Activated naive CD4-positive, alpha-beta T cell treated with Interleukin-2 at 50 U/mL for 16 hours (primary cell): ENCODE results near the gene LIPC.
A peak's percentile ranks its signal among the peaks of the same experiment; 100 is the strongest.

Experiments
- DNase-seq: peaks from one replicate; pipeline ENCODE4 v3.0.0-alpha.2; 2020

LIPC gene

DNA sequence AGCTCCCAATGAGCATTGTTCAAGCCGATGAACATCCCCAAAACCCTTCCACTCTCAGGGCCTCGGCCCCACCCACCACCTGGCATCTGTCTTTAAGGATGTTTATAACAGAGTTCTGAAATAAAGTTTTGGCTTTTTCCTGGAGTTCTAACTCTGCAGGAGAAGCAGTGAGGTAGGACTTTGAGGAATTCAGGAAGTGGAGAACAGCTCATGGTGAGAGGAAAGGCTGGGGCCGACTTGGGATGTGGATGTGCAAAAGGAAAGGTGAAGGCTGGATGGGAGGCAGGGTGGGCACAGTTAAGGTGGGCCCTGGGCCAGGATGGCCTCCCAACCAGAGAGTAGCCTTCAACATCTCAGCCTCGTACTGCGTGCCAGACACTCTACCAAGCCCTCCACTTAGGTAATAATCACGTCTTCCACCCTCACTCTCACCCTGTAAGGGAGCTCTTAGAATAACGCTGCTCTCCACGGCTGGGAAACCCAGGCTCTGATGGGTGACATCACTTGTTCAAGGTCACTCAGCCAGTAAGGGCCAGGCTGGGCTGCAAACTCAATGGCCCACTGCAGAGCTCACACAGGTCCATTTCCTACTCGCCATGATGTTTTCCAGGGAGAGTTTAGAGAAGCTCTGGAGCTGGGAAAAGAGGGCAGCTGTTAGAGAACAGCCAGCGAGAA, 28.5 kb downstream of the LIPC start:
- DNase-seq: no peak

DNA sequence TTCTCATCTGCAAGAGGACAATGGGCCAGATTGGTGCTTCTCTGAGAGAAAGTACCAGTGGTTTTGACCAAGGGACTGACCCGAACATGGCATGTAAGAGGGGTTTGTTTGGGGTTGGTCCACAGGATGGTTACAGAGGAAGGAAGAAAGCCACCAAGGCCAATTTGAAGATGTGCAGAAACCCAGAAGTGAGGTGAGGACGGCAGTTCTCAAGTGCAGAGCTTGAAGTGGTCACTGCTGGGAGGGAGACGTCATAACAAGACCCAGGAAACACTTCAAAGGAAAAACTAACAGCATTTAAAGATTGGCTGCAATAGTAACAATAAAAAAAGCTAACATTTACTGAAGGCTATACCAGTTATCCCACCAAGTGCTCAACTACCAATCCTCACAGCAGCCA, 29.1 kb downstream of the LIPC start:
- no peak for DNase-seq

DNA sequence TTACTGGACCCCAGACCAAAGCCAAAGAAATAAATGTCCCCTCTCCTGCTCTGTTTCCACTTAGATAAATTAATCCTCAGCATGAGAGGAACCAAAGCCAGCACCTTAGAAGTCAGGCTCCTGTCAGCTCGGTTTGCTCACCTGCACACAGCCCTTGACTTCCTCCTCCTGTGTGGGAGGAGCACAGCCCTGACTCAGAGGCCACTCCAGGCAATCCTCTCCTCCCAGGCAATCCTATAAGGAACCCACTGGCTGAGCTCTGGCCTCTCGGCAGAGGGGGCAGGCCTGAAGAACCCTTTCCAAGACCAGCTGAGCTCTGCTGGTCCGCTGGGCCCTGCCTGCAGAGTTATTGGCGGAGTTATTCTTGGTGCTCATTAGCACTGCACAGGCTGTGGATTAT, 30.8 kb downstream of the LIPC start:
- no peak for DNase-seq

DNA sequence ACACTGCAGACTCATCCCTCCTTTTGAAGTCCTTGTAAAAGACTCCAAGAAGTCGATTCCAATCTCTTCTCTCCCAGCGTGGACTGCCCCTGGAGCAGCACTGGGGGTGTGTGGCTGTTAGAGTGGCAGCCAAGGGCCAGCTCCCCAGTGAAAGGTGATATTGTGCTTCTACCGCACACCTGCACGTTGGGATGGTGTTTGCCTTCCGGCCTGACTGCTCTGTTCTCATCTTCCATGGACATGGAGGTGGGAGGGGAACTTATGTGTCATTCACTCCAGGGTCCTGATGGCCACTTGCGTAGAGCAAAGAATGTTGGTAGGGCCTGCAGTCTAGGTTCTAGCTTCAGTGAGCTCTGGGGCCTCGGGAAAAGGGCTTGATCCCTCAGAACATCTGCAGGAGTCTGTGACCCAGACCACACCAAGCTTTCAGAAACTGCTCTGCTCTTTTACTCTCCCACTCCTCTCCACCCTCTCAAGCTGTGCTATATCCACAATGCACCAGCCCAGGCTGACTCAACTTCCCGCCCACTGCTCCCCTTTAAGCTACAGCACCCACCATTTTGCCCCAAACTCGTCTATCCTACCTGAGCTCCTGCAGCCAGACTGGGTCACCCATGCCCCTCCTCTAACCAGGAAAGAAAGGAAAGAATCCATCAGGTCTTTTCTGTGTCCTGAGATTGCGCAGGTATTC, 31.3 kb downstream of the LIPC start:
- DNase-seq: no peak

DNA sequence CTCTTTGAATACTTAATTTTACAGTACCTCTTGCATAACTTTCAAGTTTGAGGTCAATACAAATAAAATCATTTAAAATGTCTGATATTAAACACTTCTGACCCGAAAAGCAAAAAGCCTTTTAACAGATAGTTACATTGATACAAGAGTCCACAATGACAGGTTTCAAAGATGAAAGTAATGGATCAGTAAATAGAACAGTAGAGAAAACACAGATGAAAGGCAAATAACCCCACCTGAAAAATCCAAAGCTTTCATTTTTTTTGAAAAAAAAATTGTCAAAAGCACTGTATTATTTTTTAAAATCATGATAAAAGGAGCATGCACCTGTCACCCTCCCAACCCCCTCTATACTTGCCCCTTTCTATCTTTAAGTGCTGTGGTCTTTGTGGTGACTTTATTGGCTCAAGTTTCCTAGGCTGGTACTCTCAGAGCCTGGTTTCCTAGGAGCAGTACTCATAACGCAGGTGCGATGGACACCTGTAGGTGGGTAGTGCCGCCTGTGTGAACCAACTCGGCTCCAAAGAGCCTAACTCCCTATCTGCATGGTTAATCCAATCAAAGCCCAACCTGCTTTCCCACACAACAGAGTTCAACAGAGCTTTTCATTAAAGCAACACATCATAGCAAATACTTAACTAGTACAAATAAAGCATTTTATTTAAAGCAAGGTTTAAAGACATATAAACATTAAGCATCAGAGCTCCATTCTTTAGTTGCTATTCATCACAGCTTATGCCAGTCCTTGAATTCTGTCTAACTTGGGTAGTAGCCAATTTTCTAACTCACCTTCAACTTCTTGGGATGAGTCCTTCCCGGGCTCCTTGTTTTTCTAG, 32.2 kb downstream of the LIPC start:
- no peak for DNase-seq

DNA sequence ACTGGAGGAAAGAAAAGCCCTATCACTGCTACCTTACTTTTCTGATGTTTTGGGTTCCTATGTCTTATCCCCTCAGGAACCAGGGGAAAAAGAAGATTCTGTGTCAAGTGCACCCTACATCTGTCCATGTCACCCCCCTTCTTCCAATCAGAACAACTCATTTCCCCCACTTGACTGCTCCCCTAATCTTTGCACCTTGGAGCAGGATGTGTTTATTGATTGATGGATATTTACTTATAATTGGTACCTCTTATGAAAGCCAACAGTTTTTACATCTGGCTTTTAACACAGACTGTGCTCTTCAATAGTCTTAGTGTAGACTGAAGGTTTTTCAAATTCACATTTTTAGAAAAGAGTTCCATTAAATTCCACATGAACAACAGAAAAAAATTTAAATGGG, 33.3 kb downstream of the LIPC start:
- DNase-seq: no peak

DNA sequence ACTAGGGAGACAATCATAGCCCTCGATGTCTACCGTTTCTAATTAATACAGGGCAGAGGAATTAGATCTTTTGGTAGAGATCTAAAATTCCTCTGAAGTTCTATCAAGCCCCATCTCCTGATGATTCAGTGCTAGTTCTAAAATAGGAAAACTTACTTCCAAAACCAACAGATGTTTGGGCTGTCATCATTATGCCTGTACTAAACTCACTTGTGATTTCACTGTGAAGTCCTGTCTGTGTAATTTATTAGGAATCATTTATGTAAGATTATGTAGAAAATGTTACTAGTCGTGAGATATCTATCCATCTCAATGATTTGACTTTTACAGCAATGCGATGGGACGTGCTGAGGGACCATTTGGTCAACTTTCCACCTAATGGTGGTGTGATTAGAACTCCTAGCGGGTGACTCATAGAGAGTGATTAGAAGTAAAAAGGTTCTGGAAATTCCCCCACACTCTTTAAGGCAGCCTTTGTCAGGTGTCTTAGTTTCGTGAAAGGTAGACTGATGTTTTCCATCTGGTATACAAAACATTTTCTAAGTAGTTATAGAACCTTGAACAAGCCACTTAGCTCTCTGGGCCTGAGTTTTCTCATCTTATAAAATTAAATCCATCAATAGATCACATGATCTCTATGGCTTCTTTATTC, 34.2 kb downstream of the LIPC start:
- DNase-seq: no peak

DNA sequence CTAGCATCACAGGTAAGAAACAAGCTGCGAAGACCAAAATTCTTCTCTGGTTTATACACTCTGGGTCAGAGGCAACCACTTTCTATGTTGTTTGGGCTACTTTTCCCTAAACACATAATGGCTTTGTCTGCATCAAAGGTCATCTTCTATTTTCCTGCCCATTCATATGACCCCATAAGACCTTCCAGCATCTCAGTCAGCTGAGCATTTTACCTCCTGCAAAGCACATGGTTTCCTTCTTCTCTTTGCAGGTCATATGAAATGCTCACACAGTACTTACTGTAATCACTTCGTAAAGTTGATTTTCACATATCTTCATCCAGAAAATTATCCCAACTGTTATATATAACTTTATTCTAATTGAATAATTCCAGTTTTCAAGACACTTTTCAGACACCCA, 34.8 kb downstream of the LIPC start:
- DNase-seq: no peak

DNA sequence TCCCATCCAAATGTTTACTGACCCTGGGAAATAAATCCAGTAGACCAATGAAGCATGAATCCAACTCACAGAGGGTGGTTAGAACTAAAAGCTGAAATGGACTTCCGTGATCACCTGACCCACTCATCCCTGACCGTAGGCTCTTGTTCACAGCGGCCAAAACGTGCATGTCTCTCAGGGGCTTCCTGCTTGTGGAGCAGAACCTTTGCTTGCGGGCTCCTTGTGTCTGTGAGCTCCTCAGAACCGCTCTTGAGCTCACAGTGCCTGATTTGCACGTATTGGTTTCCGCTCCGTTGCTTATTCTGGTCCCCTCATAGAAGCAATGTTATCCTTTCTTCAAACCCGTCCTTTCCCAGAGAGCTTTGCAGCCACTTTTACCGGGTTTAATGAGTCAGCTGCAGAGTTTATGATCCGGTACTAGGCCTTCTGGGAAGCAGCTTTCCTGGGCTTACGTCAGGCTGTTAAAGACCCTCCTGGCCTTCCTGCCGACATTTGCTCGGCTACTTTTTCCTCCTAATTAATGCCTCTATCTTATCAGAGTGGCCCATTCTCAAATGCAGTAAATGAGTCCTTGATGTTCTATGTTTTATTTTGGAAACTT, 35.4 kb downstream of the LIPC start:
- no peak for DNase-seq

DNA sequence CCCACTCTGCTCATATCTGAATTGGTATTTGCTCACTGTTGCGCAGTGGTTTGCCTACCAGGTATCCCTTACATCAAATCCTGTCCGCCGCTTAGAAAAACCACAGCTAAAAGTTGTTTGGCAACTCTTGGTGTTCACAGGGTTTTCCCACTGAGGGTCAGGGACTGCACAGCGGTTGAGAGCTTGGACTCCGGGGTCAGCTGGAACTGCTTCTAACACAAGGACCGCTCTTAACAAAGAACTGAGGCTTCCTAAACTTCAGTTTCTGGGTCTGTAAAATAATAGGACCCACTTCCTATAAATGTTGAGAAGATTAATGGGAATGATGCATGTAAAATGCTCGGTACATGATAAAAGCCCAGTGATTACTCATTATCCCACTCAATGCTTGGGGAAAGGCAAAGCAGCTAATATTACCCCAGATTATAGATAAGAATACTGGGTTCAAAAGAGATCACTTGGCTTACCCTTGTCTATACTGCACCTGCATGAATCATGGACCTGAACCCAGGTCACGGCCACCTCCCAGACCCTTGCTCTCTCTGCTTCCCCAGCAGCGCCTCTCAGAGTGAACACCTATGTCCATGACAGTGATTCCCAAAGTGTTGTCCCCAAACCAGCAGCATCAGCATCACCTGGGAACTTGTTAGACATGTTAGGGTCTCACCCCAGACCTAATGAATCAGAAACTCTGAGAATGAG, 36.1 kb downstream of the LIPC start:
- DNase-seq: no peak

DNA sequence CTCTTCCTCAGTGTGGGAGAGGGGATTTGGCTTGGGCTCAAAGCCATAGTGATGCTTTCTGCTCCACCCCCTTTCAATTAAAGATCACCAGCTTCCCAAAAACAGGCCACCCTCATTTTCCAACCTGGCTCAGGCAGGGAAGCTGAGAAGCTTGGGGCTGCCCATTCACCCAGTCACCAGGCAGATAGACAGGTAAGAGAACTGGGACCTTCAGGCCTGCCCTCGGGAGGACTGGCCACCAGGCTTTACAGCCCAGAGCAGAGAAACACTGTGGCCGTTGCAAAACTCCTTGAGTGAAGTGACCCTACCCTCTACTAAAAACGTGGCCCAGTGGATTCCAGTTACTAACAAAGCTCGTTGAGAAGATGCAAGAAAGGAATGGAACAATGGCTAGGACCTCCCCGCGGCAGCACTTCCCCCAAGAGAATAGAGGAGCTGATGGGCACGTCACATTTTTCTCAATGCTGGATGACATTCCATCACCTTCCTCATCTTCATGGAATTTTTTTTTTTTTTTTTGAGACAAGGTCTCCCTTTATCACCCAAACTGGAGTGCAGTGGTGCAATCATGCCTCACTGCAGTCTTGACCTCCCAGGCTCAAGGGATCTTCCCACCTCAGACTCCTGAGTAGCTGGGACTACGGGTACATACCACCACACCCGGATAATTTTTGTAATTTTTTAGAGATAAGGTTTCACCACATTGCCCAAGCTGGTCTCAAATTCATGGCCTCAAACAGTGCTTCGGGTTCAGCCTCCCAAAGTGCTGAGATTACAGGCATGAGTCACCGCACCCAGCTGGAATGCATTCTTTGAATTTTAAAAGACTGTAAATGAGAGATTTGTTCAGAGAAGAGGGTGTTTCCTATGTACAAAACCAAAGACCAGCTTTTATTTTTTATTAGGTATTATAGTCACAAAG, 37.9 kb downstream of the LIPC start:
- no peak for DNase-seq

DNA sequence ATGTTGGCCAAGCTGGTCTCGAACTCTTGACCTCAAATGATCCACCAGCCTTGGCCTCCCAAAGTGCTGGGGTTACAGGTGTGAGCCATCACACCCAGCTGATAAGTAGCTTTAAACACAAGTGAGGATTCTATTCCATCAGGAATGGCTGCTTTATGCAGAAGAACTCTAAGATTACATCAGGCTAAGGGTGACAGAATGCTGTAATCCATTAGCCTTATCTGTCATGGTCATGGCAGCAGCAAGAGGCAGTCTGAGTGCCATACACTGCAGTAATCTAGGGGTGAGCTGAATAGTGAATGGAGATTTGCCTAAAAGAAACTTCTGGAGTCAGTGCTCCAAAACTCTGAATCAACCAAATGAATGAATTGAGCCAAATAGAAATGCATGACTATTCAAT, 39.6 kb downstream of the LIPC start:
- DNase-seq: no peak

DNA sequence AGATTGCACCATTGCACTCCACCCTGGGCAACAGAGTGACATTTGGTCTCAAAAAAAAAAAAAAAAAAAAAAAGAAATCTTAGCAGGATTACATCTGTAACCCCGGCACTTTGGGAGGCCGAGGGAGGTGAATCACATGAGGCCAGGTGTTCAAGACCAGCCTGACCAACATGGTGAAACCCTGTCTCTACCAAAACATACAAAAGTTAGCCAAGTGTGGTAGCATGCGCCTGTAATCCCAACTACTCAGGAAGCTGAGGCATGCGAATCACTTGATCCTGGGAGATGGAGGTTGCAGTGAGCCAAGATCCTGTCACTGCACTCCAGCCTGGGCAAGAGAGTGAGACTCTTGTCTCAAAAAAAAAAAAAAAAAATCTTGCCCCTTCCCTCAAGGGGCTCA, 40.4 kb downstream of the LIPC start:
- no peak for DNase-seq

DNA sequence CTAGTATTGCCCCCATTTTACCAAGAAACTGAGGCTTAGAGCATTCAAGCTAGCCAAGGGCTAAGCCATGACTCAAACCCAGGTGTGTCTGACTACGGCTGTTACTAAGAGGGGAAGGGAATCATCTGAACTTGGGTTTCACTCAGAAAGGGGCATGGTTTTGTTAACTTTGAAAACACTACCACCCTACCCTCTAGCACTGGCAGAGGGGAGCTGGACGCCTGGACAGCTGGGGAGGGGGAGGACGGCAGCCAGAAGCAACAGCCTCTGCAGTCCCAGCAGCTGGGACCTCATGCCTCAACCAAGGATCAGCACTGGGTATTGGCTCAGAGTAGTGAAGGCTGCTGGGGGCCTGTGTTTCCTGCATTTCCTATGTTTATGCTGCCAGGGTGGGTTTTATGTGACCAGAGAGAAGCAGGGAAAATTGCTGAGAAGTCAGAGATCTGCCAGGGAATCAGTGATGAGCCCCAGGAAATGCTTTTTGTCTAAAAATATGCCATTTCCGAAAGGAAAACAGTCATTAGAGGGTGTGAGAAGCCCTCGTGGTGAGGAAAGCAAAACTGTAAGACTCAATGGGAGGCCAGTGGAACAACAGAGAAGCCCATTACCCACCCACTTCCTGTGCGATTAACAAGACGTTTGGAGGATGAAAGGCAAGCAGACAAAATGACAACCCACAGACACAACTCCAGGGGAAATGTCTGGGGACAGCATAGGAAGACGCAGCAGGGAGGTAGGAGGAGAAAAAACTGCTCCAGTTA, 41.2 kb downstream of the LIPC start:
- DNase-seq: peak; percentile 23

DNA sequence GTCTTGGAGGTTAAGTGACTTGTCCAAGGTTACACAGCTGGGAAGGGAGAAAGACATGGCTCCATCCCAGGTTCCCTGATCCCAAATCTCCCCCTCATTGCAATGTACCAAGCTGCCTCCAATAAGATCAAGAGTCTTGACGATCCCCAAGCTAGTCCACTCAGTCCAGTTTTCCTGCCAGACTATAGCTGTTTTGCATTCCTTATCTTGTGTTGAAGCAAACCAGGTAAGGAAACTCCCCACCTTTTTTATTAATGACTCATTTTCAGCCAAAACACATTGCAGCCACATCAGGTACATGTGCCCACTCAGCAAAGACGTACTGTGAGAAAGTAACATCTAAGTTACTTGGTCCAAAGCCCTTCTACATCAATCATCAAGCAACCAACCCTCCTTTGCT, 41.9 kb downstream of the LIPC start:
- peak; percentile 5 for DNase-seq

DNA sequence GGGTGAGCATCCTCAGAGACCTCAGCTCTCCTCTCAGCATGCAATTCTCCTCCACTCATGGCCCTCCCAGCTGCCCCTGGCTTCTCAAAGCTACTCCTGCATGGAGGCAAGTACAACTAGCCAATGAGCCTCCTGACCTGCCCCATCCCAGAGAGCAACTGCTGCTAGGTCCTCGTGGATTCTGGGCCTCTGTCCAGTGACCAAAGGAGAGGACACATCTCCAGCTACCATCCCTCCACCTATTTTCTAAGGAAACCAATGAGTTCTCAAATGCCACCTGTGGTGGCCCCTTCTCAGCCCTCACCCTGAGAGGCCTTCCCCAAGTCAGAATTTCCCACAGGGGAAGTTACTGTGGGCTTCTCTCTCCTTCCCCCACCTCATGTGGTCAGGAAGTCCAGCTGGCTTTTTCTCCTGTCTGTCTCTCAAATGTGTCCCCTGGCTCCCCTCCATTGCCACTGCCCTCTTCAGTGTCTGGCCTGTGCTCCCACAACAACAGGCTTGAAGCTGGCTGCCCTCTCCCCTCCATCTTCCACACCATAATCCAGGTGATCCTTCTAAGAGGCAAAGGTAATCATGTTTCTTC, 43.0 kb downstream of the LIPC start:
- no peak for DNase-seq

DNA sequence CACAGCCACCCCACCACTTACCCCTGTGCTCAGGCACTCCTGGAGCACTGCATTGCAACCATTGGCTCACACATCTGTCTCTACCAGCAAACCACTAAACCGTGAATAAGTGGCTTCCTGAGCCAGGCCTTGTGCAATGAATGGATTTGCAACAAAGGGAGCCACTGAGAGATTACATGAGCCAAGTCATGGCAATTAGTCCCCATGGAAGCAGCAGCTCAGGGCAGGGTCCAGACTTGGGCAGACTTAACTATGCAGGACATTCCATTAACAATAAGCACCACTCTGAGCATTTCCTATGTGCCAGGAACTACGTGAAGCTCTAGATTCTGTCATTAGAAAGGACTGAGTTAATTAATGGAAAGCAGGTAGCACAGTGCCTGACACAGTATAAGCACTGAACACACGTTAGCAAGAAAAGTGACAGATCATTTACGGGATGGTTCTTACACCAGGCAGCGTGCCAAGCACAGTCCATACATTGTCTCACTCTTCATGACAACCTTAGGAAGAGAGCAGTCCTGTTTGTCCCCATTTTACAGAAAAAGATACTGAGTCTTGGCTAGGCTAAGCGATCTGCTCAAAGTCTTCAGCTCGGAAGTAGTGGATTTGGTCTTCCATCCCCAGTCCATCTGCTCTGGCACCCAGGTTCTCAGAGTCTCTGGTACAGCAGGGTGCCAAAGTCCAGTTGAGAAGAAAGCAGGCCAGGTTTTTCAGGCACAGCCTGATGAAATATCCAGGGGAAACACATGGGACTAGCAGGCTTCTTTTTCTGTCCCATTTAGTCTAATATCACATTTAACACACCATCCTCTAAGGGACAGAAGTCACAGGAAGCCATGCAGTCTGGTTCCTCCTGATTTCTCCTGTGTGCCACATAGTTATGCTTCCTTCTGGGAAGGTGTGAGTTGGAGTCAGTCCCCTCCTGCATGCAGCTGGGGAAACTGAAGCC, 44.1 kb downstream of the LIPC start:
- no peak for DNase-seq

DNA sequence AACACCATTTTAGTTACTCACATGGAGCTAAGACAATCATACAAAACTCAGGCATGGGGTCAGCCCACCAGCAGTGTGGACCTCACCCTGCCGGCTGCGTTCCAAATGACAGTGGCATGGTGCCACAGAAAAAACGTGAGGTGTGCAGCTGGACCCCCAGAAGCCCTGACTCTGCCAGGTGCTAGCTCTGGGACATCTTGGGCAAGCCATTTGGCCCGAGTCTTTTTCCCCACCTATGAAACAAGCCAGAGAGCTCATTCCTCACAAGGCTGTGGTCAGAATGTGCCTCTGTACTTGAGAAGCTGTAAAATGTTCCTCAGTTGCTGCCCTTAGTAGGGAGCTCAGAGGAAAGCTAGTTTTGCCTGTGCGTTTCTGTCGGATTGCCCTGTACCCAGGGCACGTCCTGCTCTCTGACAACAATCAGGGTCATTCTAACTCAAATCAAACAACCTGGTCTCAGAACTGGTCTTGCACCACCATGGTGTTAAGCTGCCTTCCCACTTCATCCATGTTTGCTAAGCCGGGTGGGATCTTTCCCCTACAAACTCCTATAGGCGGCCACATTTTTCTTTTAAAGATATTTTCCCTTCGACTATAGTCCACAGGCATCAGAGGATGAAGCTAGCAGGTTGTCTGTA, 44.9 kb downstream of the LIPC start:
- DNase-seq: no peak
